ENCODE results near the gene USF2.

Gene USF2

GRCh38 chr19:35314031-35314430 is 45.3 kb downstream of the USF2 start:
- no peak for TF ChIP-seq CTCF (IDR thresholded peaks at IDR 0.05; ENCODE audit: extremely low read depth, missing control alignments)
- no peak for DNase-seq (ENCODE audit: low spot score)

- DNase-seq (ENCODE audit: low spot score): no peak
- no peak for TF ChIP-seq CTCF (IDR thresholded peaks at IDR 0.05; ENCODE audit: extremely low read depth, missing control alignments)
Measured at GRCh38 chr19:35314858-35315470, 46.2 kb downstream of the USF2 start.

- no peak for TF ChIP-seq CTCF (IDR thresholded peaks at IDR 0.05; ENCODE audit: extremely low read depth, missing control alignments)
- DNase-seq (ENCODE audit: low spot score): no peak
Measured at GRCh38 chr19:35315883-35316282, 47.1 kb downstream of the USF2 start.

GRCh38 chr19:35316560-35316959 is 47.8 kb downstream of the USF2 start:
- DNase-seq (ENCODE audit: low spot score): no peak
- no peak for TF ChIP-seq CTCF (IDR thresholded peaks at IDR 0.05; ENCODE audit: extremely low read depth, missing control alignments)

GRCh38 chr19:35317464-35318043 is 48.8 kb downstream of the USF2 start:
- no peak for DNase-seq (ENCODE audit: low spot score)
- no peak for TF ChIP-seq CTCF (IDR thresholded peaks at IDR 0.05; ENCODE audit: extremely low read depth, missing control alignments)

GRCh38 chr19:35318679-35319448 is 50.1 kb downstream of the USF2 start:
- no peak for DNase-seq (ENCODE audit: low spot score)
- TF ChIP-seq CTCF (IDR thresholded peaks at IDR 0.05; ENCODE audit: extremely low read depth, missing control alignments): no peak

GRCh38 chr19:35320065-35320713 is 51.4 kb downstream of the USF2 start:
- no peak for DNase-seq (ENCODE audit: low spot score)
- no peak for TF ChIP-seq CTCF (IDR thresholded peaks at IDR 0.05; ENCODE audit: extremely low read depth, missing control alignments)

Data from GM20000 (cell line).